H7 (cell line): ENCODE data around the gene C1orf174. TPM values are rescaled to one million over a fixed set of nuclear protein-coding genes. Genes with fewer than 3 reads are reported as not detected.
A peak's percentile ranks its signal among the peaks of the same experiment; 100 is the strongest.
"Not testable (repeated sequence)": the region's sequence is repeated elsewhere in the genome, so short reads cannot be mapped to it uniquely, and the experiment has no call there.

Experiments
- DNase-seq: peaks from one replicate; pipeline ENCODE4 v3.0.0; 2012
- H3K27me3 ChIP-seq: 2 replicates; pipeline ENCODE4 v1.6.0; 2011; ENCODE audit warnings: mild to moderate bottlenecking, low read length; ENCODE audit not compliant: control insufficient read depth, insufficient read depth
- H3K36me3 ChIP-seq: replicated peaks from 2 replicates; pipeline ENCODE4 v1.5.1; 2011; ENCODE audit warnings: low read length; ENCODE audit not compliant: control insufficient read depth, insufficient read depth
- H3K4me3 ChIP-seq: 2 replicates; pipeline ENCODE4 v1.5.1; 2011; ENCODE audit warnings: low read depth, mild to moderate bottlenecking, control low read depth, low read length, moderate library complexity; ENCODE audit not compliant: insufficient read depth
- total RNA-seq: library from RNA; depleted of rRNA; stranded (reverse); fragments of >200 nt; shearing (Covaris generic); gene quantifications from 2 replicates; pipeline ENCODE4 v1.2.3, GENCODE V29; 2014

Gene C1orf174
- total RNA-seq, 1 experiment from 2014 or later, result 60.5 TPM

DNA sequence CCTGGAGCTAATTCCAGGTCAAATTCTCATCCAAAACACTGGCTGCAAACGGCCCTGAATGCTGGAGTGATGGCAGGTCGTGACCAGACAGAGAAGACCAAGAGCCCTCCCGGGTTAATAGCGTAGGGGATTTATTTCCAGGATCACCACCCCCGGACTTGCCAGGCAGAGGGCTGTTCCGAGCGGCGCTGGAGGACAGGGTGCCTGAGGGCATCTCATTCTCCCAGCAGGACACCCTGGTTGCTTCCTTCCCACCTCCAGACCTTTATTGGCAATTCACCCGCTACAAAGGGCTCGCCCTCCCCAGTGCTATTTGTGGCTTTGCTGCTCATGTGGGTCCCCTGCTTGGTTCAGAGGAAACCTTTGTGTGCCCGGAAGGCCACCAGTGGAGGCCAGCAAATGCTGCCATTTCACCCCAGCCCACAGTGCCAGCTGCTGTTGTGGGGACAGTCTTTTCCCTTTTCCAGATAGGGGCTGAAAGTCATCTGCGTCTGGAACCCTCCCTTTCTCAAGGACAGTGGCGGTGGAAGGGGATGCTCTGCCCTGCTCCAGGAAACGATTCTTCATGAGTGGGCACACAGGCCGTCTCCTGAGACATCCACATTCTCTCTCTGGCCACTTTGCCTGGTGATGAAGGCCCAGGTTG lies 19.0 kb upstream of the C1orf174 start:
- Histone ChIP-seq H3K4me3 (no peak overlapping the region), H3K27me3 (no peaks in the 10 kb centered on the region), H3K36me3 (no peaks in the 10 kb centered on the region)
- DNase-seq, result no peak

DNA sequence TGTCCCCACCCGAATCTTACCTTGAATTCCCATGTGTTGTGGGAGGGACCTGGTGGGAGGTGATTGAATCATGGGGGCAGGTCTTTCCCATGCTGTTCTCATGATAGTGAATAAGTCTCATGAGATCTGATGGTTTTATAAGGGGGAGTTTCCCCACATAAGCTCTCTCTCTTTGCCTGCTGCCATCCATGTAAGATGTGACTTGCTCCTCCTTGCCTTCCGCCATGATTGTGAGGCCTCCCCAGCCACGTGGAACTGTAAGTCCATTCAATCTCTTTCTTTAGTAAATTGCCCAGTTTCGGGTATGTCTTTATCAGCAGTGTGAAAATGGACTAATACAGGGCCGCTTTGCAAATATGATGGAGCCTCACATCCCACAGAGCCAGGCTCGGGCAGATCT lies 18.3 kb upstream of the C1orf174 start:
- H3K4me3 ChIP-seq, H3K36me3 ChIP-seq, DNase-seq, H3K27me3 ChIP-seq: not testable (repeated sequence)

DNA sequence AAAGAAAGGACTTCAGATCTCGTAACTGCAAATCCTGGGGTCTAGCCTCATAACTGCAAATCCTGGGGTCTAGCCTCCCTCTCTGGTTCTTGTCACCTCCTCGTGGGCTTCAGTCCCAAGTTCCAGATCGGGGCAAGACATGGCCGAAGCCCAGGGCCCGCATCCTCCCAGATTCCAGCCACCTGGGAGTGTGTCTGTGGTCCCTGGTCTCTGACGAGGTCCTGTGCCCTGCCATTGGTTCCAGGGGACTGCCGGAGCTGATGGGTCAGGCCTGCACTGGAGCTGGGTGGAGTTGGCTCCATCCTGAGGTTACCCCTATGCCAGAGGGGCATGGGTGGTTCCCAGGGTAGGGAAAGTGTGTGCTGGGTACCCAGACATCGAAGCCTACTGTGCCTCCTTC lies 17.7 kb upstream of the C1orf174 start:
- no peak for DNase-seq
- no peaks in the 10 kb centered on the region for H3K36me3 ChIP-seq
- no peak overlapping the region for H3K4me3 ChIP-seq
- H3K27me3 ChIP-seq, result no peaks in the 10 kb centered on the region

DNA sequence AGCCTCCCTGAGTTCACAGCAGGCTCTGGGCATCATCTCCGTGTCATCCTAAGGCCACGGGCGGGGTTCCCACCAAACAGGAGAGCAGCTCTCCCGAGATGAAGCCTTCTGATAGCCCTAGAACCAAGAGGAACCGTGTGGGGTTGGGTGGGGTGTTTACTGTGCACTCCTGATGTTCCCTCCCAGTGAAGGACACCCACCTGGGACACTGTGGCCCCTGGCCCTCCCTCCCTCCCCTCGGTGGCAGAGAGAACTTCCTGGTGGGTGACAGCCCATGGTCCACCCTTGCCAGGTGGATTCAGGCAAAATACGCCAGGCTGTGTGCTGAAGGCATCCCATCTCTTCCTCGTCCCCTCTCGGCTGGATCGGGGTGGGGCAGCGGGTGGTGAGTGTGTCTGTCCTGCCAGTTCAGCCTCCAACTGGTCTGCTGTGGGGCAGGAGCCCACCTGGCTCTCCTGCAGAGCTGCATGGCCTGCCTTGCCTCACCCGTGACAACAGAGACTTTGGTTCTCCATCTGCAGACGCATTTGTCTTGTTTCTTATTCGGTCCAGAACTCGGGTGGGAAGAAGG lies 15.6 kb upstream of the C1orf174 start:
- Histone ChIP-seq H3K27me3 (no peaks in the 10 kb centered on the region; the same call in 1 of the 2 replicates), H3K36me3 (no peaks in the 10 kb centered on the region), H3K4me3 (no peak overlapping the region)
- DNase-seq, result no peak

DNA sequence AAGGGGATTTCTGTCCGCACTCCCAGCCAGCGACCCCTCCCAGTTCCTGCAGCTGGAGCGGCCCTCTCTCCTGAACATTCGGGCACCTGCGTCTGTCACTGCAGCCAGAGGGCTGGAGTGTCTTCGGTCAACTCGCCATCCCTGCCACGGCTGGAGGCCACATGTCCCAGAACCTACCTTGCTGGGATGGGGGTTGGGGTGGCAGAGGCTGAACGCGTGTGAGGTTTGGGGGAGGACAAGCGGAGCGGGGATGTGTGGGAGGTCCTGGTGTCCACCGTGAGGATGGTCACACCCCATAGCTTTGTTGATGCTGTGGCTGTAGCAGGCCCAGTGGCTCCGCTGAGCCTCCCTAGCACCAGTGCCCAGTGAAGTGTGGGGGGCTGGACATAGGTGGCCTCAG lies 14.8 kb upstream of the C1orf174 start:
- no peak overlapping the region for H3K4me3 ChIP-seq
- DNase-seq, result no peak
- no peaks in the 10 kb centered on the region; the same call in 1 of the 2 replicates for H3K27me3 ChIP-seq
- no peaks in the 10 kb centered on the region for H3K36me3 ChIP-seq

DNA sequence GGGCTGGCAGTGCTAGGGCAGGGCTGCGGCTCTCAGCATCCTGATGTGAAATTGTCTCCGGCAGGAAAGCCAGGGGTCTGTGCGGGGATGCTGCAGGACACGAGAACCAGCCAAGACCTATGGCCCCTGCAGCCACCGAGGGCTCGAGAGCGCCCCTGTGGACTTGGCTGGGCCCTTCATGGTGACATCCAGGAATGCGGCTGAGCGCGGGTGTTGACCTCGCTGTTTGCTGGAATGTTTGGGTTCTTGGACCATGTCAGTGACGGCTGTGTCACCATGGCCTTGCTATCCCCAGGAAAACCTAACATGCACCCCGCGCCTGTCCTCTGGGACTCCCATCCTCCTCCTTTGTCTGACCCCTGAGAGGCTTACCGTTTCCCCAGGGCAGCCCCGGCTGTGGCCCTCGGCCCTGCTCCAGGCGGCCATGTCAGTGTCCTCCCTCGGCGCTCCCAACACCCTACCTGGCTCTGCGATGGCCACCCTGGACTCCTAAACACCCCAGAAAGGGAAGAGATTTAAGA lies 14.3 kb upstream of the C1orf174 start:
- Histone ChIP-seq H3K36me3 (no peaks in the 10 kb centered on the region), H3K27me3 (no peaks in the 10 kb centered on the region; the same call in 1 of the 2 replicates), H3K4me3 (no peak overlapping the region)
- peak; percentile 67 for DNase-seq

DNA sequence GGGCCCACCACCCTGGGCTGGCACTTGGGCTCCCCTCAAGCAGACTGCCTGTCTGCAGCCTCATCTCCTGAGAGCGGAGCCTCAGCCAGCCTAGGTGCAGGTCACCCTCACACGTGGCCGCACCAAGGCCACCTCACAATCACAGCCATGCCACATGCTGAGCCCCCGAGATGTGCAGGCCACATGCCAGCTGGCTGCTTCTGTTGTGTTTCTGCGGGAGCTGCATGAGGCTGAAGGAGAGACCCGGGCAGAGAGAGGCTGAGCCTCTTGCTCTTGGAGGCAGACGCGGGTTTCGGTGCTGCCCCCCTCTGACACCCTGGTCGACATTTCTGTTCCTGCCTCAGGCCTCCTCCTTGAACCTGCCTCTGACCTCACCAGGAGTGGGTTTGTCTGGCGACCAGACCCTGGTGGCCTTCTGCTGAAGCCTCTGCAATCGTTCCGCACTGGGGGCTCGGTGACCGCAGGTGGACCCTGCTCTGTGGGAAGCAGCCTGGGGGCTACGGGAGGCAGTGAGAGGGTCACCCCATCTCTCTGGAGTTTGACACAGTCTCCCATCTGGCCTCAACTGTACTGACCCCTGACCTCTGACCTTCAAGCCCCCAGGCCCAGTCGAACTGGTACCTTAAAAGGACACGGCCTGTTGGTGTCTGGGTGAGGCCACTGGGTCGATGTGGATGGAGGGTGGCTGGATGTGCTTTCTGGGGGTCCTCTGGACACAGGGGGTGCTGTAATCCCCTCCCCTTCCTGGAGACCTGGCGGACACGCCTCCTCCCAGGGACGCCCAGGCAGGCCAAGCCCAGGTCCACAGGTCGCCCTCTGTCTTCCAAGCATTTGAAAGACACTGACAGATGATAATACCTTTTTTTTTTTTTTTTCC lies 13.0 kb upstream of the C1orf174 start:
- Histone ChIP-seq H3K27me3 (no peaks in the 10 kb centered on the region; the same call in 1 of the 2 replicates), H3K36me3 (no peaks in the 10 kb centered on the region), H3K4me3 (no peak overlapping the region)
- peak; percentile 76 for DNase-seq

DNA sequence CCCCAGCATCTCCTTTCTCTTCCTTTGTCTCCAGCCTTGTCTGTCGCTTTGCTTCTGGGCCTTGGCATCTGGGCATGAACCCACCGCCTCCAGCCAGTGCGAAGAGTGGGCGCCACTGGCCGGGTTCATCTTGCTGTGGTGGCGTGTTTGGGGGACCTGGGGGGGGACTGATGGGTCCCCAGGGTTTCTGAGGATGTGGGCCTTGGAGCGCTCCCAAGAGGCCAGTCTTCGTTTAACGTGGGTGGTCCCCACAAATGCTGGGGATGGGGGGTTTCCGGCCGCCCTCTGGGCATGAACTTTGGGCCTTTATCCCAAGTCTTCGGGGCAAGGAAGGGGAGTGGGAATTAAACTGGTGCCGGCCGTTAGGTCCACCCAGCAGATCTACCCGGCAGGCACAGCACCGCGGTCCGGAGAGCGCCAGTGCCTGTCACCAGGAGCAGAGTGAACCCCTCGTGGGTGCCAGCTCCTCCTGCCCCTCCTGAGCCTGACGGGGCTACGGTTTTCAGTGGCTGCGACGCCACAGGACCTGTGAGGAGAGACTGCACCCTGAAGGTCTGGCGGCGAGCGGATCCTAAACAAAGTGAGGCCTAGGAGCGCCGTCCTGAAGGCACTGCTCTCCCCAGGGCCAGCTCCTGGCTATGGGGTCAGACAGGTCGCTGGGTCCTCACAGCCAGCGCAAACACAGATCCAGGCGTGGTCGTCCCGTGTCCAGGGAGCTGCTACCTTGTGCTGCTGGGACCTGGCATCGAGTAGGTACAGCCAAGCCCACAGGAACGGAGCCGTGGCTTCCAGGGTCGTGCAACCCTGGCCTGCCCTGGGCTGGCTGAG lies 12.1 kb upstream of the C1orf174 start:
- no peaks in the 10 kb centered on the region for H3K36me3 ChIP-seq
- no peak overlapping the region for H3K4me3 ChIP-seq
- no peaks in the 10 kb centered on the region; the same call in 1 of the 2 replicates for H3K27me3 ChIP-seq
- no peak for DNase-seq

DNA sequence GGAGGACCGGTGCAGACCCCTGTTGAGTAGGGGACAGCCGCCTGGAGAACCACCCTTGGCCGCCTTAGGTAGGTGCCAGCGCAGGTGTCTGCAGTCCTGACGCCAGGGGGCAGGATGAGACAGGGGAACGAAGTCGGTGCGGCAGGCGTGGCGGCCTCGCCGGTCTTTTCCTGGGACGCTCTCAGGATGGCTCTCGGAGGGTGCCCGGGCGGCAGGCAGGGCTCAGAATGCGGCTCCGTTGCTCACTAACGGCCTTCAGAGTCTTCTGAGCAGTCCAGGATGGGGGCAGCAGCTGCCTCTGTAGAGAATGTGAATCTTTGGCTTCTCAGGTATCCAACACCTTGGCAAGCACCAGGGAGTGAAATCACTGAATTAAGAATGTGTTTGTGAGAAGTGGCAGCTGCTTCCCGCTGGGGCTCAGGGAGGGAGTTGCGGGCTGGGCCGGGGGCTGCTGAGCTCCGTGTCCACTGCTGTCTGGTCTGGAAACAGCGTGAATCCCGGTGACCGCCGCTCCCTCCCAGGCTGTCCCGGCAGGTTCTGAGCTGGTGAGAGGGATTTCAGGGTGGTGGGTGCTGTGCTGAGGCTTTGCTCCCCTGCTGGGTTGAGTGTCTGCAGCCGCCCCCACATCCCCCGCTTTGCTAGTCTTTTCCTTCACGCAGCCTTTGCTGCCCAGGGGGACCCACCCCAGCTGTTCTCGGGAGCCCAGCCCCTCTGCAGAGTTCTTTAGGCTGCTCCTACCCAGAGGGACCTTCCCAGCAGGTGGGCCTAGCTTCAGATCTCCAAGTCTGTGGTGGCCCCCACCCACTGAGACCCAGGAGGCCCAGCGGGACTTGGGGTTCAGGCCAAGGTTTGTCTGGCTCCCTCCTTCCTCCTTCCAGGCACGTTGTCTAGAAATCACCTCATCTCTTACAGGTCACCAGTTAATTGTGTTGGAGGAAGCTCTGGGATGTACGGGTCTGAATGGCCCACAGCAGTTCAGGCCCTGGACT lies 11.1 kb upstream of the C1orf174 start:
- DNase-seq, result peak; percentile 96
- peak overlapping the region; percentile 4; the same call in 1 of the 2 replicates for H3K4me3 ChIP-seq

DNA sequence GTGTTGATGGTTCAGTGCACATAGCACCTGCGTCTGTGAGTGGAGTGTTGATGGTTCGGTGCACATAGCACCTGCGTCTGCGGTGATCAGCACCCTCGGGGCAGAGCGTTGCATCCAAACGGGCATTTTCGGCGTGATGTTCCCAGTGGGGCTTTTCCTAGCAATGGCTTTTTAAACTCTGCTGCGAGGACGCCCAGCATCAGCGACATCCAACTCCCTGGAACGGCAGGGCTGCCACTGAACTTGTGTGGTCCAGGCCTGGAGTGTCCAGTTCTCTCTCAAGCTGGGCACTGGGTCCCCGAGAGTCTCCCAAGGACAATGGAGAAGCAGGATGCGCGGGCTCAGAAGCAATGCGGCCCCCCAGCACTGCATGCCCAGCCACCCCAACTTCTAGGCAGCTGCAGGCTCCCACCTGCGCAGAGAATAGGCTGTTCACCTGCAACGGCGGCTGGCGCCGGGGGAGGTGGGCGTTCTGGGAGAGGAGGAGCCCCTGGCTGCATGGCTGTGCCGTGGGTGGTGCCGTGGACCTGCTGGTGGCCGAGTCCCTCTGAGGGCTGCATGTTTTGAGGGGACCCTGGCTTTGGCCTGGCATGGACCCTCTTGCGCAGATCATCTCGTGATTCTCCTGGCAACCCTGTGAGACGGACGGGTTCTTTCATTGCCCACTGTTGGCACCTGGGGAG lies 10.1 kb upstream of the C1orf174 start:
- Histone ChIP-seq H3K36me3 (no peaks in the 10 kb centered on the region), H3K4me3 (no peak overlapping the region), H3K27me3 (no peaks in the 10 kb centered on the region; the same call in 1 of the 2 replicates)
- DNase-seq, result peak; percentile 62

More for the DNA sequence above, 11.1 kb upstream of the C1orf174 start:
- Histone ChIP-seq H3K36me3 (no peaks in the 10 kb centered on the region), H3K27me3 (no peaks in the 10 kb centered on the region; the same call in 1 of the 2 replicates)

DNA sequence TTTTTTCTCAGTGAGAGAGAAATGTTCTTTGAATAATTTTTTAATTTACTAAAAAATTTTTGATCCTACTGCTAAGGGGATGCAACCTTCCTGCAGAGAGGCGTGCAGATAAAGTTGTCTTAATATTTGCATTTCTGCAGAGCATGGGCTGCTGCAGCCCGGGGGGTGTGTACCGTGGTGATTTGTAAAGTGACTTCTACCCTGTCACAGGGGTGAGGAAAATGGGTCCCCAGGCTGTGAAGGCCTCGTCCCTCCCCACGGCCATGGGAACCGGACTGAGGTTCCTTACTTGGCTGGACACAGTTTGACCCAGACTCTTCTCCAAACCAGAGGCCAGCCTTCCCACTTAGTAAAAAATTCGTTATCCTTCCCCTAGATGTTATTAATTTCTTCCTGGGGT lies 9.5 kb upstream of the C1orf174 start:
- no peak for DNase-seq
- Histone ChIP-seq H3K27me3 (no peaks in the 10 kb centered on the region; the same call in 1 of the 2 replicates), H3K4me3 (no peak overlapping the region), H3K36me3 (no peaks in the 10 kb centered on the region)

DNA sequence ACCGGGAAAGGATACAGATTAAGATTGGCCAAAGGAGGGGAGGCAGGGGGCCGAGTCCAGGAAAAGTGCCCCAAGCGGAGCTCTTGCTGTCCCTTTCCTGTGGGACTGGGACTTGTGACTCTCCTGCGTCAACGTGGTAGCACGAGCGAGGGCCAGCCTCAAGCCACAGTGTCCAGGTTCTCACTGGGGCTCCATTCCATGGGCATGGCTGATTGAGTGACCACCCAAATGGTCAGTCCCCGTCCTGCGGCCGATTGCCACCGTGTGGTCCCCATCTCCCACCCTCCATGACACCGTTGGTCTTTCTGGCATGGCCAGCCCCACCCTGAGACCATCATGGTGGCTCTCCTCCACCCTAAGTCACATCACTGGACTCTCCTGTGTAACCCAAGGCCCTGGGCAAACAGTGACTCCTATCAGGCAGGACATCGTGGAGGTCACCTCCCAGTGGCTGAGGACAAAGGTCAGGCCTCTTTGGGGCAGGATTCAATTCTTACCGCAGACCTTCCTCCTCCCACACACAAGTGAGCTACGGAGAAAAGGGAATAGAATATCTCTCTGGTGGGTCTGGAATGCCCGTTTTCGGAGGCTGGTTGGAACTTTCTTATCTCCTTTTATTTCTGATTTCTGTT lies 8.9 kb upstream of the C1orf174 start:
- Histone ChIP-seq H3K4me3 (no peak overlapping the region), H3K36me3 (no peaks in the 10 kb centered on the region), H3K27me3 (no peaks in the 10 kb centered on the region; the same call in 1 of the 2 replicates)
- no peak for DNase-seq
